Fibroblast of gingiva (primary cell): ENCODE measurements around the gene BLOC1S6.

ENCODE experiments used
- DNase-seq: peaks from one replicate; pipeline ENCODE4 v3.0.0-alpha.2; 2011; ENCODE audit warnings: low read depth

Gene BLOC1S6

GRCh38 chr15:45588219-45588875, 1.2 kb downstream of the BLOC1S6 start:
- DNase-seq = no peak

- no peak for DNase-seq
Observed at GRCh38 chr15:45589256-45589655, 2.1 kb downstream of the BLOC1S6 start.

DNA sequence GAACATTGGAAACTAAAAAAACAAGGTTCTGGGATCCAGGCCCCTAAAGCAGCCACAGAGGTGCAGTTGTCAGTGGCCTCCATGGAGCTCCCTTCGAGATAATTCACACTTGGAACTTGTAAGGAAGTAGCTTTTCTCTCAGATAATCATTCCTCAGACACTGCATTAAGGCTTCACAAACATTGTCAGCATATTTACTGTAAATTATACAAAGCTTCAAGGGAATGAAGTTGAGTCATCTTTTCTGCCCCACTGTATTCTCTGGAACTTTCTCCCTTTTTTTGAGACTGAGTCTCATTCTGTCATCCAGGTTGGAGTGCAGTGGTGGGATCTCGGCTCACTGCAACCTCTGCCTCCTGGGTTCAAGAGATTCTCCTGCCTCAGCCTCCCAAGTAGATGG, 7.1 kb downstream of the BLOC1S6 start:
- DNase-seq = no peak

DNA sequence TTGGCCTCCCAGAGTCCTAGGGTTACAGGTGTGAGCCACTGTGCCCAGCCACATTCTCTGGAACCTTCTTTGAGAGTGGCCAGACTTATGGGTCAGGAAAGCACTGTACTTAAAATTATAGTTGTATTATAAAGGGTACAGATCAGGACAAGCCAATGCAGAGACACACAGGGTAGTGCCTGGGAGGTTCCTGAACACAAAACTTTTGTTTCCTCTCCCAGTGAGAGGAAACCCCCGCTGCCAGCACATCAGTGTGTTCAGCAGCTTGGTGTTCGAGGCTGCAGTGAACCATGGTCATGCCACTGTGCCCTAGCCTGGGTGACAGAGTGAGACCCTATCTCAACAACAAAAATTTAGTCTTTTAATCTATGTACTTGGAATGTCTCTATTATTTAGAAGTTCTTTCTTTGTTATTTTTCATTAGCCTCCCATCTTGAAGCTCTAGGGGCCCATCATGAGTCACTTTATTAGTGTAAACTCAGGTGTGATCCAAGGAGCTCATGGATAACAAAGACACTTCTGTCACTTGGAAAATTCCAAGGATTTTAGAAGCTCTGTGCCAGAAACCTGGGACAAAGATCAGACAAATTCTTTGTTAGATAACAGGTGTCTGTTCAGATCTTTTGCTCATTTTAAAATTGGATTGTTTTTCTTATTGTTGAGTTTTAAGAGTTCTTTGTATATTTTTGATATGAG, 7.8 kb downstream of the BLOC1S6 start:
- DNase-seq = no peak

DNA sequence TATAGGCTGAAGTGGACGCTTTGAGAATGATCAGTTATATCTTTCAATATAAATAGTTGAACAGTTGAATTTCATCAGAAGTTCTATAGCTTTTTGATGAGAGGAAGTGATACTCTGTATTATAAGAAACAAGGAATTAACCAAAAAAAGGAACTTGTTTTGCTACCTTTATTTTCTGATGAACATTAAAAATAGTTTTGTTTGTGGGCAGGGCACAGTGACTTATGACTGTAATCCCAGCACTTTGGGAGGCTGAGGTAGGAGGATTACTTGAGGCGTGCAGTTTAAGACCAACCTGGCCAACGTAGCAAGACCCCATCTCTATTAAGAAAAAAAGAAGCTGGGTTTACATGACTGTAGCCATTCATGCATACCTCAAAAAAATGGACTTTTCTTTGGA, 16.7 kb downstream of the BLOC1S6 start:
- no peak for DNase-seq

- peak; percentile 8 for DNase-seq
Observed at GRCh38 chr15:45604326-45604725, 17.1 kb downstream of the BLOC1S6 start.

DNA sequence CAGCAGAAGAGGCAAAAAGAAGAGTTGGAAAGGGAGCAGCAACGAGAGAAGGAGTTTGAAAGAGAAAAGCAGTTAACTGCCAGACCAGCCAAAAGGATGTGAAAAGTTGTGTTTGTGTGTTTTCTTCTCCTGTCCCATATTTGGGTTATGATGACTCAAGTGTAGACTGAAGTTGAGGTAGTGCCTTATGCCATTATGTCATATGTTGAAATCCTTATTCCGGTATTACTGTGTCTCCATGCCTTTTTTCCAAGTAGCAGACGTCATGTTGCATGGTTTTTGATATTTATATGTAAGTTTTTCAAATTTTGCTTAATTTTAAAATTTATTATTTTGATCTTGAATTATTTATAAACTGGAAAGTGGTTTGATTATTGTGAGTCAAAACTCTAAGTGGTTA, 19.2 kb downstream of the BLOC1S6 start:
- no peak for DNase-seq

DNA sequence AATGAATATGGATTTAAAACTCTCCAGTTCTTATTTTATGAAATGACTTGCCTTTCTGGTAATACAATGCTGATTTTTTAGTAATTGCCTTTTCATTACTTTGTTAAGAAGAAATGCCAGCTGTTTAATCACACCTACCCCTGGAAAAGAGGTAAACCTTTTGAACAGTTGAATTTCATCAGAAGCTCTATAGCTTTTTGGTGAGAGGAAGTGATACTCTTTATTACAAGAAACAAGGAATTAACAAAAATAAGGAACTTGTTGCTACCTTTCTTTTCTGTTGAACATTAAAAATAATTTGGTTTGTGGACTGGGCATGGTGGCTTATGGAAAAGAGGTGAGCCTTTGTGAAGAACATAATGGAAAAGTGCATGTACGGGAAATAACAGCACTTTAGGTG, 19.7 kb downstream of the BLOC1S6 start:
- DNase-seq = no peak

GRCh38 chr15:45611305-45611704, 24.1 kb downstream of the BLOC1S6 start:
- DNase-seq = no peak

GRCh38 chr15:45612790-45613415, 25.7 kb downstream of the BLOC1S6 start:
- DNase-seq = peak; percentile 11

DNA sequence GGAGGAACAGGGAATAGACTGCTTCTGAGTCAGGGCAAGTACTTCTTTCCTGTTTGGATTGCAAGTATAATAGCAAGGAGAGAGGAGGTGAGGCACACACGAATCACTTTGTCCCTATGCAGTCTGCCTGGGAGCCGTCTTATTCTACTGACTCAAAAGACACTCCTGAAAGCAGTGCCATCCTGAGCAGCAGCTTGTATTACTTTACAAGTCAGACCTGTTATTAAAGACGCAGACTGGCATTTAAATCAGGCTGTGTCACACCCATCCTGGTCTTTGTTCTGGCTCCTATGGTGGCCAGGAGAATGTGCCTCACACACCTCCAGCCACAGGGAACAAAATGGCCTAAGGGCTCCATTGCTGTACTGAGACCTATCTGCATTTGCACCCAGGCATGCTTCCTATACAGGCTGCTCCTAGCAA, 29.7 kb downstream of the BLOC1S6 start:
- DNase-seq = no peak

DNA sequence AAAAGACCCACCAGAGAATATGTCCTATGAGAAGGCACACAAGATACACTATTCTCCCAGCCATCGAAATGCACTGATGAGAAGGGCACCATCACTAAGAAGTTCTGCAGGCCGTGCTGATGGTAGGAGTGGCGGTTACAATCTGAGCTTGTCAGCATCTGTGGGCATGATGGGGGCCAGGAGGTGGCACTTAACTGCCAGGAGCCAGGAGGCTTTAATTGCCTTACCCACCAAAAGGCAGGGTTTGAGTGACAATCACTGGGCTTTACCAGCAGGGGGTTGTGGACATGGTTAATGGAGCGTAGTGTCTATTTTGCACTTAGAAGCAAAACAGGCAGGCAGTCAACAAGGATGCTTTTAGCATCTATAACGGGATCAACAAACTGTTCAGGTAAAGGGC, 31.6 kb downstream of the BLOC1S6 start:
- no peak for DNase-seq

DNA sequence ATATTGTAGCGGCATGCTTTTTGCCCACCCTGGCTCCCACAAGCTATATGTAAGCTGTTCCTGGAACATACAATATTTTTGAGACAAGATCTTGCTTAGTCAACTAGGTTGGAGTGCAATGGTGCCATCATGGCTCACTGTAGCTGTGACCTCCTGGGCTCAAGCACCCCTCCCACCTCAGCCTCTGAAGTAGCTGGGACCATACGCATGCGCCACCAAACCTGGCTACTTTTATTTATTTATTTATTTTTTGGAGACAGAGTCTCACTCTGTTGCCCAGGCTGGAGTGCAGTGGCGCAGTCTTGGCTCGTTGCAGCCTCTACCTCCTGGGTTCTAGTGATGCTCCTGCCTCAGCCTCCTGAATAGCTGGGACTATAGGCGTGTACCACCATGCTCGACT, 41.0 kb downstream of the BLOC1S6 start:
- DNase-seq = no peak

DNA sequence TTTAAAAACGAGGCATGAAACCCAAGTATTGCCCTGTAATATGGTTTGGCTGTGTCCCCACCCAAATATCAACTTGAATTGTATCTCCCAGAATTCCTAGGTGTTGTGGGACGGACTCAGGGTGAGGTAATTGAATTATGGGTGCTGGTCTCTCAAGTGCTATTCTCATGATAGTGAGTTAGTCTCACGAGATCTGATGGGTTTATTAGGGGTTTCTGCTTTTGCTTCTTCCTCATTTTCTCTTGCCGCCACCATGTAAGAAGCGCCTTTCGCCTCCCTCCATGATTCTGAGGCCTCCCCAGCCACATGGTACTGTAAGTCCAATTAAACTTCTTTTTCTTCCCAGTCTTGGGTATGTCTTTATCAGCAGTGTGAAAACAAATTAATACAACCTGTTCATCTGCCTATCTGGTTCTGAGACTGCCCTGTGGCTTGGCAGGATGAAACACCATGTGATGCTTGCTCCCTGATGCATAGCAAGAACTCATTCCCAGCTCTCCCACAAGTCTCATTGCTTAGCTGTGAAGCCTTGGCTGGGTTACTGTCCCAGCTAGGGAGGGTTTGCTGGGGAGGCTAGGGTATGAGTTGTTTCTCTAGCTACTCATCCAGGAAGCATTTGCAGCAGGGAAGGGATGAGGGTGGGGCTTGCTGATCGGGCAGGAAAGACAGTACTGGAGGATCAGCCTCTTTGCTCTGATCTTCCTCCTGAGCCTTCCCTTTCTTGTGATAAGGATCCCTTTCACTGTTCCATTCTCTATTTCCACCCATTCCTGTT, 43.9 kb downstream of the BLOC1S6 start:
- peak; percentile 88 for DNase-seq

- no peak for DNase-seq
Observed at GRCh38 chr15:45631776-45632175, 44.6 kb downstream of the BLOC1S6 start.

GRCh38 chr15:45634432-45635190, 47.4 kb downstream of the BLOC1S6 start, which contains the start of gene SQOR:
TSS of gene SQOR (plus strand) at chr15:45635029. CDS start at chr15:45658924, 23,895 bp downstream.
- DNase-seq = peak; percentile 88

DNA sequence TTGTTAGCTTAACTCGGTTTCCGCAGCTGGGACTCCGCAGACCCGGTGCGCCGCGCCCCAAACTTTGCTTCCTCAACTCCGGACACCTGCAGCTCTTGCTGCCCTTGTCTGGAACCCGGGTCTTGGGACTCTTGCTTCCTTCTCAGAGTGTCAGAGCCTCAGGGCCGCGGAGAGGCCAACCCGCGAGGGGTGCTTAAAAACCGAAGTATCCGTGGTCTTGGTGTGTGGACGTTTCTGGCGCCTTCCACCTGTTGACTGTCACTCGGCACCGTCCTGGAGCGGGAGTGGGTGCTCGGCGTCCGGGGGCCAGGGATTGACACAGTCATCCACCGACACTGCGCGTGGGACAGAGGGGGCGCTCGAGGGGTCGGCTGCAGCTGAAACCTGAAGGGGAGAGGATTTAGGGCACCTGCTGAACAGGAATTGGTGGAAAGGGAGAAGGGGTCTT, 48.0 kb downstream of the BLOC1S6 start:
- no peak for DNase-seq

GRCh38 chr15:45635763-45636292, 48.6 kb downstream of the BLOC1S6 start:
- no peak for DNase-seq

- DNase-seq = no peak
Observed at GRCh38 chr15:45637141-45637540, 50.0 kb downstream of the BLOC1S6 start.

GRCh38 chr15:45637552-45638033, 50.4 kb downstream of the BLOC1S6 start:
- peak; percentile 98 for DNase-seq

DNA sequence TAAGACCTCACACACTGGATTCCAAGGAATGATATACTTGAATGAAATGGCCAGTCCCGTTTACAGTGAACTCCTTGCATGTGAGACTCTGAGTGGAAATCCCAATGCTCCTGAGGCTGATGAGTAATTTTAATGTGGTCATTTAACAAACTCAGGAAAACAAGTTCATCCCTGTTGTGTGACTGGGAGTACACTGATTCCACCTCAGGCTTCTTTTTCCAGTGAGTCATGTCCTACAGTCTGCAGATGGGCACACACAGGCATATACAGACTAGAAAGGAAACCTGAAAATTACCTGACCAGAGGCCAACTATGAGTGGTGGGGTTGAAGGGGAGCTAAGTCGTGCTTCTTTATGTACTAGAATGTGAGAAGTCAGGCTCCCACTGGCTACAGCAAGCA, 53.4 kb downstream of the BLOC1S6 start:
- DNase-seq = peak; percentile 84
